D721Med (cell line): ENCODE data around the gene TMED7.
"Not testable (repeated sequence)": the region's sequence is repeated elsewhere in the genome, so short reads cannot be mapped to it uniquely, and the experiment has no call there.

Experiments
- DNase-seq: peaks from one replicate; pipeline ENCODE4 v3.0.0; 2011; ENCODE audit warnings: low spot score; ENCODE audit not compliant: insufficient read length
- FAIRE-seq: peaks from 2 replicates; lab custom pipeline; 2011; peaks lifted over from hg19 to GRCh38; lab: Jason Lieb, UNC
- CTCF ChIP-seq: IDR thresholded peaks from 2 replicates; pipeline ENCODE4 v1.5.1; 2012; ENCODE audit warnings: mild to moderate bottlenecking, control low read depth; ENCODE audit not compliant: insufficient read depth; ENCODE audit errors: missing control alignments

Gene TMED7

GRCh38 chr5:115625579-115626444, at the start of gene TMED7:
Gene TMED7 (minus strand): TSS chr5:115626036. CDS start chr5:115625792, 244 bp downstream.
- FAIRE-seq (no peak), DNase-seq (peak; percentile 38)

GRCh38 chr5:115674782-115675181, 48.9 kb upstream of the TMED7 start:
- FAIRE-seq, DNase-seq: not testable (repeated sequence)

More at GRCh38 chr5:115625579-115626444, at the start of gene TMED7:
- TF ChIP-seq CTCF: no peak

- DNase-seq (no peak), FAIRE-seq (no peak)
- no peak for TF ChIP-seq CTCF
Observed at GRCh38 chr5:115673596-115673995, 47.8 kb upstream of the TMED7 start.

- DNase-seq (no peak), FAIRE-seq (no peak)
- TF ChIP-seq CTCF: no peak
Observed at GRCh38 chr5:115671939-115672338, 46.1 kb upstream of the TMED7 start.

- no peak for TF ChIP-seq CTCF
Observed at GRCh38 chr5:115666023-115666422, 40.2 kb upstream of the TMED7 start.

GRCh38 chr5:115661563-115661962, 35.7 kb upstream of the TMED7 start:
- TF ChIP-seq CTCF: no peak
- DNase-seq (no peak), FAIRE-seq (no peak)

More at GRCh38 chr5:115666023-115666422, 40.2 kb upstream of the TMED7 start:
- no peak for FAIRE-seq
- no peak for DNase-seq

GRCh38 chr5:115661101-115661500, 35.3 kb upstream of the TMED7 start:
- TF ChIP-seq CTCF: no peak
- DNase-seq (no peak), FAIRE-seq (no peak)
